Activated CD4-positive, alpha-beta T cell treated with anti-CD3 and anti-CD28 coated beads for 36 hours (primary cell): Measurements from ENCODE around the gene GRM4. TPM values are rescaled to one million over a fixed set of nuclear protein-coding genes. Genes with fewer than 3 reads are reported as not detected.

ENCODE experiments used
- ATAC-seq: fragments of 200-7000 bp; cut with Tn5 transposase; one replicate; pipeline ENCODE4 v1.10.0; 2021; ENCODE audit warnings: mild to moderate bottlenecking, moderate library complexity
- CTCF ChIA-PET: fragments of 350-600 bp; sonication (Branson Sonifier 250); formaldehyde crosslinking; loops from one replicate; lab custom pipeline; 2021; ENCODE audit warnings: antibody characterized with exemption; lab: Charles Lee
- POLR2A ChIA-PET: fragments of 350-600 bp; sonication (Branson Sonifier 250); formaldehyde crosslinking; loops from one replicate; lab custom pipeline; 2021; ENCODE audit warnings: antibody characterized with exemption, inconsistent platforms; lab: Charles Lee
- DNase-seq: peaks from one replicate; pipeline ENCODE4 v3.0.0-alpha.2; 2020
- H3K27ac Mint-ChIP-seq: one replicate; pipeline ENCODE4 v1.8.0; 2021; ENCODE audit warnings: mixed read lengths
- H3K27me3 Mint-ChIP-seq: one replicate; pipeline ENCODE4 v1.8.0; 2021; ENCODE audit warnings: mixed read lengths
- H3K36me3 Mint-ChIP-seq: one replicate; pipeline ENCODE4 v1.8.0; 2021; ENCODE audit warnings: low read depth, mixed read lengths
- H3K4me1 Mint-ChIP-seq: one replicate; pipeline ENCODE4 v1.8.0; 2021; ENCODE audit warnings: mixed read lengths
- H3K4me3 Mint-ChIP-seq: one replicate; pipeline ENCODE4 v1.8.0; 2021; ENCODE audit warnings: mild to moderate bottlenecking, moderate library complexity, mixed read lengths
- H3K9me3 Mint-ChIP-seq: one replicate; pipeline ENCODE4 v1.8.0; 2021; ENCODE audit warnings: low read depth, mixed read lengths
- intact Hi-C, 2 experiments: fragments of 100-400 bp; cut with DNase I in 1 of 2; cut with micrococcal nuclease in 1 of 2; formaldehyde crosslinking; loops; one replicate each; pipeline versions ENCODE4 v1.14.2 to v1.15.1; 2022 to 2024; cut with DNase I, micrococcal nuclease
- total RNA-seq, 2 experiments: library from RNA; stranded (reverse); gene quantifications; one replicate each; pipeline ENCODE4 v1.2.3, GENCODE V29; 2021

The GRM4 gene
- total RNA-seq, 2 experiments from 2014 or later: 0.11 TPM; not detected in 1

- Mint-ChIP-seq H3K27me3 (no peaks in the 10 kb centered on the region), H3K27ac (no peak overlapping the region), H3K36me3 (no peaks in the 10 kb centered on the region), H3K9me3 (no peaks in the 10 kb centered on the region), H3K4me3 (no peak overlapping the region), H3K4me1 (no peaks in the 10 kb centered on the region)
- DNase-seq (no peak), ATAC-seq (no peak)
- intact Hi-C loops: no loop called here
- POLR2A ChIA-PET: no interaction called here
- CTCF ChIA-PET: interaction anchor here (1.2 kb wide), 2 partner anchors 16 to 296 kb away, joined by 3 read pairs; no protein-coding TSS in a partner anchor
Observed at GRCh38 chr6:34066772-34067770, 78.8 kb downstream of the GRM4 start.

GRCh38 chr6:34066218-34066571, 79.7 kb downstream of the GRM4 start:
- no peak for ATAC-seq

GRCh38 chr6:34065466-34066217, 80.2 kb downstream of the GRM4 start:
- no peaks in the 10 kb centered on the region for H3K9me3 Mint-ChIP-seq
- DNase-seq (no peak), ATAC-seq (no peak)
- H3K36me3 Mint-ChIP-seq: no peaks in the 10 kb centered on the region
- H3K4me3 Mint-ChIP-seq: no peak overlapping the region
- intact Hi-C loops: no loop called here
- no peaks in the 10 kb centered on the region for H3K4me1 Mint-ChIP-seq
- ChIA-PET POLR2A (no interaction called here), CTCF (no interaction called here)
- H3K27ac Mint-ChIP-seq: no peak overlapping the region
- no peaks in the 10 kb centered on the region for H3K27me3 Mint-ChIP-seq

More at GRCh38 chr6:34066218-34066571, 79.7 kb downstream of the GRM4 start:
- ChIA-PET CTCF (no interaction called here), POLR2A (no interaction called here)
- Mint-ChIP-seq H3K27ac (no peak overlapping the region), H3K9me3 (no peaks in the 10 kb centered on the region), H3K27me3 (no peaks in the 10 kb centered on the region), H3K36me3 (no peaks in the 10 kb centered on the region), H3K4me1 (no peaks in the 10 kb centered on the region), H3K4me3 (no peak overlapping the region)
- no peak for DNase-seq
- intact Hi-C loops: no loop called here

GRCh38 chr6:34064675-34065074, 81.2 kb downstream of the GRM4 start:
- Mint-ChIP-seq H3K9me3 (no peaks in the 10 kb centered on the region), H3K27ac (no peak overlapping the region), H3K4me3 (no peak overlapping the region), H3K27me3 (no peaks in the 10 kb centered on the region), H3K36me3 (no peaks in the 10 kb centered on the region), H3K4me1 (no peaks in the 10 kb centered on the region)
- DNase-seq: no peak
- no peak for ATAC-seq
- ChIA-PET POLR2A (no interaction called here), CTCF (no interaction called here)
- intact Hi-C loops: no loop called here

- no peaks in the 10 kb centered on the region for H3K9me3 Mint-ChIP-seq
- H3K27ac Mint-ChIP-seq: no peak overlapping the region
- no peaks in the 10 kb centered on the region for H3K36me3 Mint-ChIP-seq
- H3K27me3 Mint-ChIP-seq: no peaks in the 10 kb centered on the region
- DNase-seq (no peak), ATAC-seq (no peak)
- ChIA-PET POLR2A (no interaction called here), CTCF (interaction anchor here (0.7 kb wide), 1 partner anchor 619 kb away, joined by 3 read pairs; no protein-coding TSS in a partner anchor)
- no peaks in the 10 kb centered on the region for H3K4me1 Mint-ChIP-seq
- H3K4me3 Mint-ChIP-seq: no peak overlapping the region
- intact Hi-C loops: no loop called here
Observed at GRCh38 chr6:34063651-34064050, 82.2 kb downstream of the GRM4 start.

- intact Hi-C loops: no loop called here
- CTCF ChIA-PET: interaction anchor here (0.6 kb wide), 1 partner anchor 291 kb away, joined by 3 read pairs; no protein-coding TSS in a partner anchor
- DNase-seq (no peak), ATAC-seq (no peak)
- H3K9me3 Mint-ChIP-seq: no peaks in the 10 kb centered on the region
- H3K27ac Mint-ChIP-seq: no peak overlapping the region
- POLR2A ChIA-PET: no interaction called here
- H3K36me3 Mint-ChIP-seq: no peaks in the 10 kb centered on the region
- H3K27me3 Mint-ChIP-seq: no peaks in the 10 kb centered on the region
- H3K4me1 Mint-ChIP-seq: no peaks in the 10 kb centered on the region
- H3K4me3 Mint-ChIP-seq: no peak overlapping the region
Observed at GRCh38 chr6:34062815-34063214, 83.1 kb downstream of the GRM4 start.

- no peaks in the 10 kb centered on the region for H3K4me1 Mint-ChIP-seq
- DNase-seq (no peak), ATAC-seq (no peak)
- H3K27ac Mint-ChIP-seq: no peak overlapping the region
- ChIA-PET CTCF (interaction anchor here (0.6 kb wide), 1 partner anchor 291 kb away, joined by 3 read pairs; no protein-coding TSS in a partner anchor), POLR2A (no interaction called here)
- intact Hi-C loops: no loop called here
- H3K4me3 Mint-ChIP-seq: no peak overlapping the region
- H3K27me3 Mint-ChIP-seq: no peaks in the 10 kb centered on the region
- no peaks in the 10 kb centered on the region for H3K36me3 Mint-ChIP-seq
- no peaks in the 10 kb centered on the region for H3K9me3 Mint-ChIP-seq
Observed at GRCh38 chr6:34062156-34062555, 83.7 kb downstream of the GRM4 start.

GRCh38 chr6:34061348-34061747, 84.5 kb downstream of the GRM4 start:
- intact Hi-C loops: no loop called here
- ChIA-PET CTCF (interaction anchor here (0.6 to 0.9 kb wide), 2 partner anchors 94 to 293 kb away, joined by 3 read pairs; no protein-coding TSS in a partner anchor), POLR2A (no interaction called here)
- no peaks in the 10 kb centered on the region for H3K4me1 Mint-ChIP-seq
- DNase-seq: no peak
- H3K27me3 Mint-ChIP-seq: no peaks in the 10 kb centered on the region
- no peaks in the 10 kb centered on the region for H3K36me3 Mint-ChIP-seq
- ATAC-seq: no peak
- no peak overlapping the region for H3K4me3 Mint-ChIP-seq
- no peaks in the 10 kb centered on the region for H3K9me3 Mint-ChIP-seq
- H3K27ac Mint-ChIP-seq: no peak overlapping the region

GRCh38 chr6:34059914-34060313, 86.0 kb downstream of the GRM4 start:
- ATAC-seq (no peak), DNase-seq (no peak)
- POLR2A ChIA-PET: no interaction called here
- H3K4me1 Mint-ChIP-seq: no peaks in the 10 kb centered on the region
- H3K4me3 Mint-ChIP-seq: no peak overlapping the region
- no peaks in the 10 kb centered on the region for H3K36me3 Mint-ChIP-seq
- no peaks in the 10 kb centered on the region for H3K9me3 Mint-ChIP-seq
- intact Hi-C loops: no loop called here
- CTCF ChIA-PET: interaction anchor here (0.6 to 0.8 kb wide), 4 partner anchors 95 to 251 kb away, joined by 3 to 5 read pairs (median 4); no protein-coding TSS in a partner anchor
- H3K27ac Mint-ChIP-seq: no peak overlapping the region
- no peaks in the 10 kb centered on the region for H3K27me3 Mint-ChIP-seq

GRCh38 chr6:34059136-34059731, 86.7 kb downstream of the GRM4 start:
- ATAC-seq: no peak
- H3K4me3 Mint-ChIP-seq: no peak overlapping the region
- ChIA-PET CTCF (interaction anchor here (0.6 kb wide), 1 partner anchor 250 kb away, joined by 5 read pairs; no protein-coding TSS in a partner anchor), POLR2A (no interaction called here)
- no peaks in the 10 kb centered on the region for H3K9me3 Mint-ChIP-seq
- no peaks in the 10 kb centered on the region for H3K27me3 Mint-ChIP-seq
- no peak overlapping the region for H3K27ac Mint-ChIP-seq
- no peak for DNase-seq
- H3K36me3 Mint-ChIP-seq: no peaks in the 10 kb centered on the region
- intact Hi-C loops: no loop called here
- H3K4me1 Mint-ChIP-seq: no peaks in the 10 kb centered on the region

- ATAC-seq: peak; percentile 31
- CTCF ChIA-PET: no interaction called here
- intact Hi-C loops: no loop called here
Observed at GRCh38 chr6:34057790-34058189, 88.1 kb downstream of the GRM4 start.

More at GRCh38 chr6:34057790-34058189, 88.1 kb downstream of the GRM4 start:
- Mint-ChIP-seq H3K9me3 (no peaks in the 10 kb centered on the region), H3K27me3 (no peaks in the 10 kb centered on the region), H3K4me1 (no peaks in the 10 kb centered on the region), H3K27ac (no peak overlapping the region), H3K4me3 (no peak overlapping the region), H3K36me3 (no peaks in the 10 kb centered on the region)
- peak; percentile 21 for DNase-seq
- POLR2A ChIA-PET: no interaction called here
